Mammary epithelial cell (primary cell): ENCODE data around the gene FAM89A.

Experiments
- CTCF ChIP-seq, 2 donors: IDR thresholded peaks in 1 of 2; conservative IDR thresholded peaks in 1 of 2; 2 replicates each; pipeline ENCODE4 v1.5.1; 2011 to 2012; ENCODE audit warnings: inconsistent platforms in 2 of 2, low read length in 2 of 2, mild to moderate bottlenecking in 2 of 2, control low read depth in 1 of 2, low read depth in 1 of 2; ENCODE audit not compliant: insufficient read depth in 1 of 2; ENCODE audit errors: extremely low read depth in 1 of 2
- EZH2 ChIP-seq: IDR thresholded peaks from 2 replicates; pipeline ENCODE4 v1.6.1; 2012; ENCODE audit warnings: low read length, inconsistent platforms, borderline replicate concordance

GRCh38 chr1:231000201-231000600, 39.9 kb downstream of the FAM89A start:
- TF ChIP-seq EZH2 (no peak), CTCF (conservative IDR thresholded peaks at IDR 0.05 in 1 of 2, IDR thresholded peaks at IDR 0.05 in 1 of 2; ENCODE audit: extremely low read depth in 1 of 2, insufficient read depth in 1 of 2, low read depth in 1 of 2, low read length in 2 of 2) (no peak)
